Muscle of arm (tissue), 12 donors: Measurements from ENCODE around the gene CFB. TPM values are rescaled to one million over a fixed set of nuclear protein-coding genes. Genes with fewer than 3 reads are reported as not detected.
A peak's percentile ranks its signal among the peaks of the same experiment; 100 is the strongest.

Experiments used
- DNase-seq: peaks from one replicate; pipeline ENCODE4 v3.0.0-alpha.2; 2013
- polyA plus RNA-seq, 12 donors: library from polyadenylated mRNA; unstranded; fragments of 120-200 nt; gene quantifications; one replicate each; pipeline ENCODE4 v1.2.1, GENCODE V29; 2013; ENCODE audit not compliant: insufficient read length in 12 of 12

CFB gene
- polyA plus RNA-seq, 12 donors = 0.97 to 5.8 (median 1.6) TPM; not detected in 2

- DNase-seq = no peak
Measured at GRCh38 chr6:31948753-31949413, 3.0 kb downstream of the CFB start.

GRCh38 chr6:31949926-31950548, 4.1 kb downstream of the CFB start:
- DNase-seq = no peak

- DNase-seq = peak; percentile 30
Measured at GRCh38 chr6:31952140-31952805, 6.4 kb downstream of the CFB start.

- no peak for DNase-seq
Measured at GRCh38 chr6:31952890-31953289, 7.0 kb downstream of the CFB start.

- no peak for DNase-seq
Measured at GRCh38 chr6:31954511-31954910, 8.6 kb downstream of the CFB start.

- no peak for DNase-seq
Measured at GRCh38 chr6:31956796-31957195, 10.9 kb downstream of the CFB start.

GRCh38 chr6:31958412-31958740, 12.5 kb downstream of the CFB start:
- no peak for DNase-seq

GRCh38 chr6:31958741-31959739, 13.1 kb downstream of the CFB start, which contains the start of the genes NELFE and SKIC2:
Gene NELFE, minus strand, starts transcription at chr6:31958971. Its CDS starts 525 bp downstream, at chr6:31958446.
Gene SKIC2, plus strand, starts transcription at chr6:31959175. Its CDS starts 18 bp downstream, at chr6:31959193.
- DNase-seq = peak; percentile 98

- no peak for DNase-seq
Measured at GRCh38 chr6:31961616-31962015, 15.7 kb downstream of the CFB start.

- no peak for DNase-seq
Measured at GRCh38 chr6:31963921-31964320, 18.0 kb downstream of the CFB start.

- DNase-seq = no peak
Measured at GRCh38 chr6:31965700-31966099, 19.8 kb downstream of the CFB start.

- no peak for DNase-seq
Measured at GRCh38 chr6:31966506-31966905, 20.6 kb downstream of the CFB start.

GRCh38 chr6:31966997-31967925, 21.4 kb downstream of the CFB start:
- no peak for DNase-seq

- DNase-seq = no peak
Measured at GRCh38 chr6:31967926-31968320, 22.0 kb downstream of the CFB start.

GRCh38 chr6:31968326-31968725, 22.4 kb downstream of the CFB start:
- DNase-seq = no peak

GRCh38 chr6:31968791-31969711, 23.2 kb downstream of the CFB start:
- no peak for DNase-seq

GRCh38 chr6:31969712-31970603, 24.1 kb downstream of the CFB start:
- no peak for DNase-seq

- no peak for DNase-seq
Measured at GRCh38 chr6:31970604-31971271, 24.8 kb downstream of the CFB start.
